Measurements from ENCODE around the gene KIRREL2. TPM values are rescaled to one million over a fixed set of nuclear protein-coding genes. Genes with fewer than 3 reads are reported as not detected.
A peak's percentile ranks its signal among the peaks of the same experiment; 100 is the strongest.

KIRREL2 gene
- total RNA-seq, 1 donor from 2014 or later, result not detected

GRCh38 chr19:35897706-35898451, 41.2 kb downstream of the KIRREL2 start:
- DNase-seq (ENCODE audit: low read depth), result no peak
- peak overlapping the region; percentile 78 for H3K4me3 ChIP-seq (ENCODE audit: low read depth, low read length)
- no peak for TF ChIP-seq CTCF (conservative IDR thresholded peaks at IDR 0.05; ENCODE audit: low read depth, low read length)

GRCh38 chr19:35898499-35898809, 41.7 kb downstream of the KIRREL2 start:
- TF ChIP-seq CTCF (conservative IDR thresholded peaks at IDR 0.05; ENCODE audit: low read depth, low read length), result no peak
- no peak for DNase-seq (ENCODE audit: low read depth)
- H3K4me3 ChIP-seq (ENCODE audit: low read depth, low read length), result peak overlapping the region; percentile 78

GRCh38 chr19:35899547-35900214, 43.0 kb downstream of the KIRREL2 start:
- TF ChIP-seq CTCF (conservative IDR thresholded peaks at IDR 0.05; ENCODE audit: low read depth, low read length), result no peak

GRCh38 chr19:35901055-35901644, 44.4 kb downstream of the KIRREL2 start:
- H3K4me3 ChIP-seq (ENCODE audit: low read depth, low read length), result peak overlapping the region; percentile 78
- no peak for DNase-seq (ENCODE audit: low read depth)
- TF ChIP-seq CTCF (conservative IDR thresholded peaks at IDR 0.05; ENCODE audit: low read depth, low read length), result no peak

More at GRCh38 chr19:35899547-35900214, 43.0 kb downstream of the KIRREL2 start:
- peak overlapping the region; percentile 78 for H3K4me3 ChIP-seq (ENCODE audit: low read depth, low read length)
- no peak for DNase-seq (ENCODE audit: low read depth)

- TF ChIP-seq CTCF (conservative IDR thresholded peaks at IDR 0.05; ENCODE audit: low read depth, low read length), result no peak
- DNase-seq (ENCODE audit: low read depth), result no peak
- peak within 1 kb of the TSS; percentile 39 for H3K4me3 ChIP-seq (ENCODE audit: low read depth, low read length)
Observed at GRCh38 chr19:35901854-35902661, 45.3 kb downstream of the KIRREL2 start, which contains the start of gene HCST. Gene HCST (plus strand): TSS chr19:35902529. CDS start chr19:35902594, 65 bp downstream.

- DNase-seq (ENCODE audit: low read depth), result no peak
- TF ChIP-seq CTCF (conservative IDR thresholded peaks at IDR 0.05; ENCODE audit: low read depth, low read length), result no peak
- H3K4me3 ChIP-seq (ENCODE audit: low read depth, low read length), result peak overlapping the region; percentile 39
Observed at GRCh38 chr19:35902870-35903475, 46.3 kb downstream of the KIRREL2 start.
